Measurements from ENCODE around the gene RAB15. TPM values are rescaled to one million over a fixed set of nuclear protein-coding genes. Genes with fewer than 3 reads are reported as not detected.
A peak's percentile ranks its signal among the peaks of the same experiment; 100 is the strongest.

RAB15 gene
- 3.4 and 4.3 TPM in 2 replicates for total RNA-seq (2014; rRNA removed; shearing (Covaris generic))

- DNase-seq (ENCODE audit: low read depth), result peak; percentile 22
Observed at GRCh38 chr14:64971943-64972791, at the start of gene RAB15. Gene RAB15, minus strand, starts transcription at chr14:64972336. Its CDS starts 260 bp downstream, at chr14:64972076.

GRCh38 chr14:65019944-65020566, 47.9 kb upstream of the RAB15 start:
- peak; percentile 72 for DNase-seq (ENCODE audit: low read depth)

GRCh38 chr14:65016471-65016870, 44.3 kb upstream of the RAB15 start:
- DNase-seq (ENCODE audit: low read depth), result no peak

GRCh38 chr14:65015391-65015790, 43.3 kb upstream of the RAB15 start:
- DNase-seq (ENCODE audit: low read depth), result no peak

- DNase-seq (ENCODE audit: low read depth), result no peak
Observed at GRCh38 chr14:65012353-65012752, 40.2 kb upstream of the RAB15 start.

- no peak for DNase-seq (ENCODE audit: low read depth)
Observed at GRCh38 chr14:65011538-65011937, 39.4 kb upstream of the RAB15 start.

- no peak for DNase-seq (ENCODE audit: low read depth)
Observed at GRCh38 chr14:65010211-65010931, 38.2 kb upstream of the RAB15 start.

GRCh38 chr14:65007202-65007601, 35.1 kb upstream of the RAB15 start:
- DNase-seq (ENCODE audit: low read depth), result no peak

- peak; percentile 77 for DNase-seq (ENCODE audit: low read depth)
Observed at GRCh38 chr14:65006261-65006721, 34.2 kb upstream of the RAB15 start.

GRCh38 chr14:65003394-65003793, 31.3 kb upstream of the RAB15 start:
- DNase-seq (ENCODE audit: low read depth), result no peak

GRCh38 chr14:65002586-65003210, 30.6 kb upstream of the RAB15 start:
- peak; percentile 69 for DNase-seq (ENCODE audit: low read depth)

- no peak for DNase-seq (ENCODE audit: low read depth)
Observed at GRCh38 chr14:65001723-65002122, 29.6 kb upstream of the RAB15 start.

GRCh38 chr14:65000898-65001591, 28.9 kb upstream of the RAB15 start:
- DNase-seq (ENCODE audit: low read depth), result peak; percentile 35

- peak; percentile 45 for DNase-seq (ENCODE audit: low read depth)
Observed at GRCh38 chr14:64998455-64998931, 26.4 kb upstream of the RAB15 start.

- DNase-seq (ENCODE audit: low read depth), result peak; percentile 23
Observed at GRCh38 chr14:64997108-64997794, 25.1 kb upstream of the RAB15 start.

- no peak for DNase-seq (ENCODE audit: low read depth)
Observed at GRCh38 chr14:64995291-64995690, 23.2 kb upstream of the RAB15 start.

GRCh38 chr14:64994540-64994939, 22.4 kb upstream of the RAB15 start:
- DNase-seq (ENCODE audit: low read depth), result no peak

GRCh38 chr14:64993266-64993930, 21.3 kb upstream of the RAB15 start:
- DNase-seq (ENCODE audit: low read depth), result no peak

- no peak for DNase-seq (ENCODE audit: low read depth)
Observed at GRCh38 chr14:64992328-64992885, 20.3 kb upstream of the RAB15 start.

GRCh38 chr14:64990939-64991338, 18.8 kb upstream of the RAB15 start:
- no peak for DNase-seq (ENCODE audit: low read depth)
